K562 (cell line): ENCODE measurements around the gene ITPR2. TPM values are rescaled to one million over a fixed set of nuclear protein-coding genes. Genes with fewer than 3 reads are reported as not detected.

Experiments
- BCOR ChIP-seq: fragments of 450-650 bp; IDR thresholded peaks from 2 replicates; pipeline ENCODE4 v1.6.1; 2016
- ESRRB ChIP-seq: fragments of 250-450 bp; sonication (Bioruptor Pico); IDR thresholded peaks from 2 replicates; pipeline ENCODE4 v1.5.0; 2020; ENCODE audit warnings: mild to moderate bottlenecking, moderate library complexity, borderline replicate concordance
- GTF2F1 ChIP-seq: IDR thresholded peaks from 2 replicates; pipeline ENCODE4 v1.6.1; 2011; ENCODE audit warnings: low read depth, low read length, improper control_type of control experiment
- JUN ChIP-seq, 2 experiments: sonication (generic) in 1 of 2; formaldehyde crosslinking in 1 of 2; IDR thresholded peaks; 2 replicates each; pipeline versions ENCODE4 v1.6.1 to v1.8.0; 2012 to 2022; ENCODE audit warnings: borderline replicate concordance in 2 of 2, mild to moderate bottlenecking in 2 of 2, improper control_type of control experiment in 1 of 2, low read depth in 1 of 2, low read length in 1 of 2, missing genetic modification reagents in 1 of 2
- MAFF ChIP-seq: IDR thresholded peaks from 2 replicates; pipeline ENCODE4 v1.6.1; 2012; ENCODE audit warnings: low read length, improper control_type of control experiment
- MECOM ChIP-seq: fragments of 250-450 bp; sonication (Bioruptor Pico); IDR thresholded peaks from 2 replicates; pipeline ENCODE4 v1.8.0; 2022; ENCODE audit warnings: inconsistent platforms
- NR1H2 ChIP-seq: sonication (generic); formaldehyde crosslinking; IDR thresholded peaks from 2 replicates; pipeline ENCODE4 v1.4.0; 2020; ENCODE audit warnings: mild to moderate bottlenecking, missing genetic modification reagents
- NR2C2 ChIP-seq, 2 experiments: fragments of 200-800 bp in 1 of 2; sonication (Bioruptor generic) in 1 of 2; sonication (generic) in 1 of 2; formaldehyde crosslinking in 1 of 2; IDR thresholded peaks; 2 replicates each; pipeline versions ENCODE4 v1.6.1 to v1.8.0; 2016 to 2022; ENCODE audit warnings: mild to moderate bottlenecking in 1 of 2, missing compliant biosample characterization in 1 of 2, missing genetic modification characterization in 1 of 2, missing genetic modification reagents in 1 of 2
- PCBP1 ChIP-seq: fragments of 200-400 bp; formaldehyde crosslinking; IDR thresholded peaks from 2 replicates; pipeline ENCODE4 v1.6.1; 2018; ENCODE audit warnings: mild to moderate bottlenecking, low read depth, low read length; ENCODE audit not compliant: poor library complexity, severe bottlenecking
- PHTF2 ChIP-seq: fragments of 250-450 bp; sonication (Bioruptor Pico); IDR thresholded peaks from 2 replicates; pipeline ENCODE4 v1.5.0; 2021; ENCODE audit warnings: mild to moderate bottlenecking
- SMARCB1 ChIP-seq: IDR thresholded peaks from 2 replicates; pipeline ENCODE4 v1.6.1; 2011; ENCODE audit warnings: improper control_type of control experiment, low read depth; ENCODE audit not compliant: insufficient read length
- THAP12 ChIP-seq: fragments of 250-450 bp; sonication (Bioruptor Pico); IDR thresholded peaks from 2 replicates; pipeline ENCODE4 v1.9.0; 2021; ENCODE audit warnings: mild to moderate bottlenecking, inconsistent platforms
- TRIM28 ChIP-seq: fragments of 450-650 bp; IDR thresholded peaks from 2 replicates; pipeline ENCODE4 v1.6.1; 2017
- WHSC1 ChIP-seq: IDR thresholded peaks from one replicate; pipeline ENCODE4 v1.6.1; 2012; ENCODE audit warnings: low read length, control low read depth, inconsistent platforms
- ZNF12 ChIP-seq: sonication (generic); formaldehyde crosslinking; IDR thresholded peaks from 2 replicates; pipeline ENCODE4 v1.4.0; 2020; ENCODE audit warnings: mild to moderate bottlenecking, missing genetic modification reagents
- ZNF324 ChIP-seq: fragments of 250-450 bp; sonication (Bioruptor Pico); IDR thresholded peaks from 2 replicates; pipeline ENCODE4 v1.4.0; 2020; ENCODE audit warnings: mild to moderate bottlenecking
- ZNF589 ChIP-seq: fragments of 200-800 bp; sonication (Bioruptor generic); IDR thresholded peaks from 2 replicates; pipeline ENCODE4 v1.6.1; 2016; ENCODE audit warnings: low read depth, missing genetic modification characterization, missing compliant biosample characterization
- polyA plus RNA-seq, 8 experiments: library from polyadenylated mRNA; depleted of rRNA in 4 of 8; stranded (reverse) in 5 of 8; unstranded in 3 of 8; fragments of >200 nt; fragmentation: Nextera tagmentation in 2 of 8; fragmentation: Illumina TruSeq in 1 of 8; extraction: Ambion mirVana in 2 of 8; extraction: Trizol in 1 of 8; gene quantifications; 2 replicates each; pipeline versions ENCODE4 v1.2.1 to v1.2.3, GENCODE V29; 2011 to 2014; ENCODE audit warnings: inconsistent platforms in 1 of 8, missing spikeins in 1 of 8
- total RNA-seq, 7 experiments: library from RNA; depleted of rRNA in 6 of 7; stranded (reverse); fragments of >200 nt in 6 of 7; fragmentation: Illumina TruSeq in 2 of 7; extraction: Trizol in 2 of 7; gene quantifications; 2 replicates each; pipeline versions ENCODE4 v1.2.1 to v1.2.3, GENCODE V29; 2011 to 2021; ENCODE audit warnings: low replicate concordance in 1 of 7
- TF ChIP-seq, protein P1 (sequence below), 2 experiments: IDR thresholded peaks; 2 replicates each; pipeline ENCODE4 v1.6.1; 2011; ENCODE audit warnings: borderline replicate concordance in 1 of 2, control low read depth in 1 of 2, low read depth in 1 of 2, low read length in 1 of 2, mild to moderate bottlenecking in 1 of 2, mixed read lengths in 1 of 2, moderate library complexity in 1 of 2; ENCODE audit not compliant: insufficient read depth in 1 of 2, insufficient read length in 1 of 2, poor library complexity in 1 of 2, severe bottlenecking in 1 of 2; ENCODE audit errors: extremely low read depth in 1 of 2
- TF ChIP-seq, protein P2 (sequence below), 2 experiments: fragments of 450-650 bp in 1 of 2; sonication (generic) in 1 of 2; formaldehyde crosslinking; conservative IDR thresholded peaks; 2 replicates each; pipeline versions ENCODE4 v1.4.0 to v1.8.1; 2020 to 2022; ENCODE audit warnings: mild to moderate bottlenecking in 1 of 2, missing genetic modification reagents in 1 of 2
- TF ChIP-seq, protein P3 (sequence below): fragments of 150-350 bp; IDR thresholded peaks from 2 replicates; pipeline ENCODE4 v1.6.1; 2014; ENCODE audit warnings: low read depth, mild to moderate bottlenecking, low read length, borderline replicate concordance

The ITPR2 gene
- total and polyA plus RNA-seq, 9 of the 15 experiments (the other 6 are each of a cell fraction or from before 2014, with no cell fraction given): 0.21 to 3.3 (median 0.95) TPM

DNA sequence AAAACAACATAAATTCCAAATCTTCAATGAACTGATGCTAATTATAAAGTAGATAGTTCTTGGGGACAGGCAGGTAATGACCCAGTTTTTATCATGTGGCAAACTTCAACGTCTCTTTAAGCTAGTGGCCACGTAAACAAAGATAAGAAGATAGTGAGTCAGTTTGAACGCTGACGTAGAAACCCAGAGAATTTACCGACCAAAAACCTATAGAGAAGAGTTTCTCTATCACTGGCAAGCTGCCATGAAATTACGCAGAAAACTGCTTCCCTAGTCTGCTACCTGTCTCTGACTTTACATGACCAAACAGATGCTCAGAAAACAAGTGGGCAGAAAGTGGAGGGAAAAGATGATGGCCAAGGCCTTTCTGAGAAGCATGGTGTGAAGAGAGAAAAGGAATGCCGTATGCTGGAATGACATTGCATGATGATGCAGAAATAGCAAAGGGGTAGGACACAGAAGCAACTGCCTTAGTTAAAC, 136.3 kb downstream of the ITPR2 start (continued):
- TF ChIP-seq THAP12 (CRISPR knock-in tag) (no peak), ZNF12 (CRISPR knock-in tag) (no peak), GTF2F1 (no peak), MAFF (peak; percentile 49), NR1H2 (CRISPR knock-in tag) (no peak), PCBP1 (no peak), WHSC1 (no peak), ZNF589 (CRISPR knock-in tag) (no peak; the same call in 1 of the 2 replicates), PHTF2 (no peak), TRIM28 (no peak), MECOM (CRISPR knock-in tag) (peak; percentile 58), BCOR (no peak), SMARCB1 (no peak), ZNF324 (CRISPR knock-in tag) (no peak), NR2C2 (CRISPR knock-in tag; IDR thresholded peaks at IDR 0.05) (no peak), NR2C2 (tag; IDR thresholded peaks at IDR 0.05) (peak; percentile 66; the same call in 1 of the 2 replicates), ESRRB (no peak), JUN (IDR thresholded peaks at IDR 0.05; ENCODE audit: borderline replicate concordance, low read depth, low read length) (peak; percentile 72; the same call in 1 of the 2 replicates), JUN (CRISPR knock-in tag; IDR thresholded peaks at IDR 0.05; ENCODE audit: borderline replicate concordance) (no peak)
- TF ChIP-seq, protein P1, sequence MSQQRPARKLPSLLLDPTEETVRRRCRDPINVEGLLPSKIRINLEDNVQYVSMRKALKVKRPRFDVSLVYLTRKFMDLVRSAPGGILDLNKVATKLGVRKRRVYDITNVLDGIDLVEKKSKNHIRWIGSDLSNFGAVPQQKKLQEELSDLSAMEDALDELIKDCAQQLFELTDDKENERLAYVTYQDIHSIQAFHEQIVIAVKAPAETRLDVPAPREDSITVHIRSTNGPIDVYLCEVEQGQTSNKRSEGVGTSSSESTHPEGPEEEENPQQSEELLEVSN (IDR thresholded peaks at IDR 0.05; ENCODE audit: borderline replicate concordance in 1 of 2, extremely low read depth in 1 of 2, insufficient read depth in 1 of 2, insufficient read length in 1 of 2, low read depth in 1 of 2, low read length in 1 of 2, poor library complexity in 1 of 2, severe bottlenecking in 1 of 2): peak; percentile 31 to 81
- TF ChIP-seq, protein P2, sequence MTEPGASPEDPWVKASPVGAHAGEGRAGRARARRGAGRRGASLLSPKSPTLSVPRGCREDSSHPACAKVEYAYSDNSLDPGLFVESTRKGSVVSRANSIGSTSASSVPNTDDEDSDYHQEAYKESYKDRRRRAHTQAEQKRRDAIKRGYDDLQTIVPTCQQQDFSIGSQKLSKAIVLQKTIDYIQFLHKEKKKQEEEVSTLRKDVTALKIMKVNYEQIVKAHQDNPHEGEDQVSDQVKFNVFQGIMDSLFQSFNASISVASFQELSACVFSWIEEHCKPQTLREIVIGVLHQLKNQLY (CRISPR knock-in tag; conservative IDR thresholded peaks at IDR 0.05): no peak
- TF ChIP-seq, protein P3, sequence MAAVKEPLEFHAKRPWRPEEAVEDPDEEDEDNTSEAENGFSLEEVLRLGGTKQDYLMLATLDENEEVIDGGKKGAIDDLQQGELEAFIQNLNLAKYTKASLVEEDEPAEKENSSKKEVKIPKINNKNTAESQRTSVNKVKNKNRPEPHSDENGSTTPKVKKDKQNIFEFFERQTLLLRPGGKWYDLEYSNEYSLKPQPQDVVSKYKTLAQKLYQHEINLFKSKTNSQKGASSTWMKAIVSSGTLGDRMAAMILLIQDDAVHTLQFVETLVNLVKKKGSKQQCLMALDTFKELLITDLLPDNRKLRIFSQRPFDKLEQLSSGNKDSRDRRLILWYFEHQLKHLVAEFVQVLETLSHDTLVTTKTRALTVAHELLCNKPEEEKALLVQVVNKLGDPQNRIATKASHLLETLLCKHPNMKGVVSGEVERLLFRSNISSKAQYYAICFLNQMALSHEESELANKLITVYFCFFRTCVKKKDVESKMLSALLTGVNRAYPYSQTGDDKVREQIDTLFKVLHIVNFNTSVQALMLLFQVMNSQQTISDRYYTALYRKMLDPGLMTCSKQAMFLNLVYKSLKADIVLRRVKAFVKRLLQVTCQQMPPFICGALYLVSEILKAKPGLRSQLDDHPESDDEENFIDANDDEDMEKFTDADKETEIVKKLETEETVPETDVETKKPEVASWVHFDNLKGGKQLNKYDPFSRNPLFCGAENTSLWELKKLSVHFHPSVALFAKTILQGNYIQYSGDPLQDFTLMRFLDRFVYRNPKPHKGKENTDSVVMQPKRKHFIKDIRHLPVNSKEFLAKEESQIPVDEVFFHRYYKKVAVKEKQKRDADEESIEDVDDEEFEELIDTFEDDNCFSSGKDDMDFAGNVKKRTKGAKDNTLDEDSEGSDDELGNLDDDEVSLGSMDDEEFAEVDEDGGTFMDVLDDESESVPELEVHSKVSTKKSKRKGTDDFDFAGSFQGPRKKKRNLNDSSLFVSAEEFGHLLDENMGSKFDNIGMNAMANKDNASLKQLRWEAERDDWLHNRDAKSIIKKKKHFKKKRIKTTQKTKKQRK: no peak
